ENCODE measurements around the gene SLFN11. TPM values are rescaled to one million over a fixed set of nuclear protein-coding genes. Genes with fewer than 3 reads are reported as not detected.
A peak's percentile ranks its signal among the peaks of the same experiment; 100 is the strongest.
"Not testable (repeated sequence)": the region's sequence is repeated elsewhere in the genome, so short reads cannot be mapped to it uniquely, and the experiment has no call there.

The SLFN11 gene
- total RNA-seq, 3 donors from 2014 or later (not counting 1 experiment from before 2014, with no cell fraction given): 22.9 to 31.8 (median 26.8) TPM

DNA sequence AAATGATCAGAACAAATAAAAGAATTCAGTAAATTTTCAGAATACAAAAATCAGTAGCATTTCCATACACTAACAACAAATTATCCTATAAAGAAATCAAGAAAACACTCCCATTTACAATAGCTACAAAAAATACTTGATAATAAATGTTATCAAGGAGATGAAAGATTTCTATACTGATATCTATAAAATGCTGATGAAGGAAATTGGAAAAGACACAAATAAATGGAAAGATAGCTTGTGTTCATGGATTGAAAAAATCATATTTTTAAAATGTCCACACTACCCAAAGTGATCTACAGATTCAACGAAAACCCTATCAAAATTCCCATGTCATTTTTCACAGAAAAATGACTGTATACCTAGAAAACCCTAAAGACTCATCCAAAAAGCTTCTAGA is 40.8 kb upstream of the SLFN11 start:
- Mint-ChIP-seq H3K4me3 (no peak overlapping the region), H3K9me3 (no peaks in the 10 kb centered on the region), H3K4me1 (peaks cover 13 to 14% of the 10 kb centered on the region in 2 donors), H3K36me3 (peaks cover 46% of the 10 kb centered on the region), H3K27ac (no peak overlapping the region), H3K27me3 (ENCODE audit: low read depth in 2 of 2) (no peaks in the 10 kb centered on the region)
- H3K4me1 ChIP-seq (ENCODE audit: control insufficient read depth, insufficient read depth, low read length): no peaks in the 10 kb centered on the region
- no peaks in the 10 kb centered on the region for H3K27me3 ChIP-seq (ENCODE audit: control insufficient read depth, insufficient read depth, low read length)
- H3K4me3 ChIP-seq (ENCODE audit: low read length): no peak overlapping the region
- 100% methylated on average over 1 of the region's 1 CpG for WGBS (ENCODE audit: insufficient coverage)
- H3K27ac ChIP-seq (ENCODE audit: low read length): no peak overlapping the region
- TF ChIP-seq, protein P1, sequence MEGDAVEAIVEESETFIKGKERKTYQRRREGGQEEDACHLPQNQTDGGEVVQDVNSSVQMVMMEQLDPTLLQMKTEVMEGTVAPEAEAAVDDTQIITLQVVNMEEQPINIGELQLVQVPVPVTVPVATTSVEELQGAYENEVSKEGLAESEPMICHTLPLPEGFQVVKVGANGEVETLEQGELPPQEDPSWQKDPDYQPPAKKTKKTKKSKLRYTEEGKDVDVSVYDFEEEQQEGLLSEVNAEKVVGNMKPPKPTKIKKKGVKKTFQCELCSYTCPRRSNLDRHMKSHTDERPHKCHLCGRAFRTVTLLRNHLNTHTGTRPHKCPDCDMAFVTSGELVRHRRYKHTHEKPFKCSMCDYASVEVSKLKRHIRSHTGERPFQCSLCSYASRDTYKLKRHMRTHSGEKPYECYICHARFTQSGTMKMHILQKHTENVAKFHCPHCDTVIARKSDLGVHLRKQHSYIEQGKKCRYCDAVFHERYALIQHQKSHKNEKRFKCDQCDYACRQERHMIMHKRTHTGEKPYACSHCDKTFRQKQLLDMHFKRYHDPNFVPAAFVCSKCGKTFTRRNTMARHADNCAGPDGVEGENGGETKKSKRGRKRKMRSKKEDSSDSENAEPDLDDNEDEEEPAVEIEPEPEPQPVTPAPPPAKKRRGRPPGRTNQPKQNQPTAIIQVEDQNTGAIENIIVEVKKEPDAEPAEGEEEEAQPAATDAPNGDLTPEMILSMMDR (IDR thresholded peaks at IDR 0.05): no peak
- intact Hi-C loops (cut with micrococcal nuclease): no loop called here
- ATAC-seq (no peak), DNase-seq (no peak)
- H3K36me3 ChIP-seq (ENCODE audit: control insufficient read depth, insufficient read depth, low read length): peaks cover 42% of the 10 kb centered on the region
- no peaks in the 10 kb centered on the region for H3K9me3 ChIP-seq (ENCODE audit: control insufficient read depth, insufficient read depth, low read length)

DNA sequence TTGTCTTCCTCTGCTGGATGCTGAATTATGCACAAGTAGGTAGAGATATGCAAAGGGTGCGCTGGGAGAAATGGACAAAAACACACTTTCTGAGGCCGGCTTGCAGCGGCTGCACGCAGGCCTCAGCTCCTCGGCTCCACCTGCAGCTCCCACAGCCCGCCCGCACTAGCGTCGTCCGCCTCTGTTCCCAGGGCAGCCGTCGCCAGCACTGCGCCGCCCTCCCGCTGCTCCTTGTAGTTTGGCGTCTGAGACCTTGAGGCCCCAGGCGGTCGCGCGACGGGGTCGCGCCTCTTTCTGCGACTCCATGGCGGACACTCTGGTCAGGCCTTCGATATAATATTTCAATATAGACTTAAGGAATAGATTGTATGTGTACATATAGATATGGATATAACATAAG is 34.1 kb upstream of the SLFN11 start:
- H3K4me1 ChIP-seq (ENCODE audit: control insufficient read depth, insufficient read depth, low read length): no peaks in the 10 kb centered on the region
- 95% methylated on average over 23 of the region's 26 CpGs for WGBS (ENCODE audit: insufficient coverage)
- Mint-ChIP-seq H3K9me3 (no peaks in the 10 kb centered on the region), H3K4me1 (no peaks in the 10 kb centered on the region), H3K36me3 (peaks cover 20% of the 10 kb centered on the region), H3K4me3 (no peak overlapping the region), H3K27ac (no peak overlapping the region), H3K27me3 (ENCODE audit: low read depth in 2 of 2) (no peaks in the 10 kb centered on the region)
- peaks cover 40% of the 10 kb centered on the region for H3K36me3 ChIP-seq (ENCODE audit: control insufficient read depth, insufficient read depth, low read length)
- H3K4me3 ChIP-seq (ENCODE audit: low read length): no peak overlapping the region
- no peak for DNase-seq
- H3K27me3 ChIP-seq (ENCODE audit: control insufficient read depth, insufficient read depth, low read length): no peaks in the 10 kb centered on the region
- H3K9me3 ChIP-seq (ENCODE audit: control insufficient read depth, insufficient read depth, low read length): no peaks in the 10 kb centered on the region
- ATAC-seq: no peak
- H3K27ac ChIP-seq (ENCODE audit: low read length): no peak overlapping the region
- intact Hi-C loops (cut with micrococcal nuclease): no loop called here
- TF ChIP-seq, protein P1 (IDR thresholded peaks at IDR 0.05): no peak

DNA sequence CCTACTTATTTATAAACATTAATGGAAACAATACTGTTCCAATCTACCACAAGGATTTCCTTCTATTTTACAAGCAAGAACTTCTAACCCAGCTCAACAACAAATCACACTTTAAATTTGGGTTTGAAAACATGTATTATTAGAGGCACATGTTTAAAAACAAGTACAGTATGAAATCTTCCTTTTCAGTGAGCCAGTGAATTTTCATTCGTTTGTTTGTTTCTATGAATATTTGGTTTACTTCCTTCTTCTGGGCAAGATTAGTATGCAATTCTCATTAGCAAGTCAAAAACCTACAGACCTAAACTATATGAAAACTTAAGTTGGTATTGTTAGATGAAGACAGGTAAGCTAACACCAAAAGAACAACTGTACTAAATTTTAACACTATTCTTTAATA is 33.1 kb upstream of the SLFN11 start:
- Histone ChIP-seq H3K36me3 (ENCODE audit: control insufficient read depth, insufficient read depth, low read length) (peaks cover 32% of the 10 kb centered on the region), H3K4me1 (ENCODE audit: control insufficient read depth, insufficient read depth, low read length) (no peaks in the 10 kb centered on the region), H3K9me3 (ENCODE audit: control insufficient read depth, insufficient read depth, low read length) (no peaks in the 10 kb centered on the region), H3K4me3 (ENCODE audit: low read length) (no peak overlapping the region), H3K27me3 (ENCODE audit: control insufficient read depth, insufficient read depth, low read length) (no peaks in the 10 kb centered on the region), H3K27ac (ENCODE audit: low read length) (no peak overlapping the region)
- no peaks in the 10 kb centered on the region for H3K9me3 Mint-ChIP-seq
- no CpG with 5 or more reads among the region's 1 CpG for WGBS (ENCODE audit: insufficient coverage)
- H3K36me3 Mint-ChIP-seq: peaks cover 16% of the 10 kb centered on the region
- TF ChIP-seq, protein P1 (IDR thresholded peaks at IDR 0.05): no peak
- no peak overlapping the region for H3K27ac Mint-ChIP-seq
- ATAC-seq (no peak), DNase-seq (no peak)
- intact Hi-C loops (cut with micrococcal nuclease): no loop called here
- H3K4me1 Mint-ChIP-seq: no peaks in the 10 kb centered on the region
- no peaks in the 10 kb centered on the region for H3K27me3 Mint-ChIP-seq (ENCODE audit: low read depth in 2 of 2)
- H3K4me3 Mint-ChIP-seq: no peak overlapping the region

DNA sequence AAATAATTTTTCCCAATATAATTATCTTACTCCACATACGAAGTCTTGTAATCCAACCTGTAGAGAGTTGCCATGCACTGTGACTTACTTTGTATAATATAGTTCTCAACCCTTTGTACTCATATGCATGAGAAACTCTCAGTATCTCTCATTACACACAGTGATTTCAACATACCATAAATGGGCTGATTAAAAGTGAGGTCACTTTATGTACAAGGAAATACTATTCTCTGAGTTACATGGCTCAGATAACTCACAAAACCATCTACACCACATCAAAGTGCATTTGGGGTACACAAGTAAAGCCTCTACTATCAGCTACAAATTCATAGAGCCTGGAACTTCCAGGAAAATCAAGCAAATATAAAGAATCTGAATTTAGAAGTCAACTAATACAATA is 30.9 kb upstream of the SLFN11 start:
- no peak overlapping the region for H3K27ac ChIP-seq (ENCODE audit: low read length)
- no peak overlapping the region for H3K4me3 ChIP-seq (ENCODE audit: low read length)
- WGBS (ENCODE audit: insufficient coverage): no CpG with 5 or more reads among the region's 1 CpG
- H3K4me1 Mint-ChIP-seq: no peaks in the 10 kb centered on the region
- H3K36me3 ChIP-seq (ENCODE audit: control insufficient read depth, insufficient read depth, low read length): peaks cover 11% of the 10 kb centered on the region
- H3K9me3 ChIP-seq (ENCODE audit: control insufficient read depth, insufficient read depth, low read length): no peaks in the 10 kb centered on the region
- H3K27ac Mint-ChIP-seq: no peak overlapping the region
- H3K36me3 Mint-ChIP-seq: peaks cover 1% of the 10 kb centered on the region
- intact Hi-C loops (cut with micrococcal nuclease): no loop called here
- TF ChIP-seq, protein P1 (IDR thresholded peaks at IDR 0.05): no peak
- H3K9me3 Mint-ChIP-seq: no peaks in the 10 kb centered on the region
- H3K4me3 Mint-ChIP-seq: no peak overlapping the region
- no peaks in the 10 kb centered on the region for H3K4me1 ChIP-seq (ENCODE audit: control insufficient read depth, insufficient read depth, low read length)
- no peaks in the 10 kb centered on the region for H3K27me3 Mint-ChIP-seq (ENCODE audit: low read depth in 2 of 2)
- no peaks in the 10 kb centered on the region for H3K27me3 ChIP-seq (ENCODE audit: control insufficient read depth, insufficient read depth, low read length)
- ATAC-seq (no peak), DNase-seq (peak in 1 of 2 donors; percentile 6)

DNA sequence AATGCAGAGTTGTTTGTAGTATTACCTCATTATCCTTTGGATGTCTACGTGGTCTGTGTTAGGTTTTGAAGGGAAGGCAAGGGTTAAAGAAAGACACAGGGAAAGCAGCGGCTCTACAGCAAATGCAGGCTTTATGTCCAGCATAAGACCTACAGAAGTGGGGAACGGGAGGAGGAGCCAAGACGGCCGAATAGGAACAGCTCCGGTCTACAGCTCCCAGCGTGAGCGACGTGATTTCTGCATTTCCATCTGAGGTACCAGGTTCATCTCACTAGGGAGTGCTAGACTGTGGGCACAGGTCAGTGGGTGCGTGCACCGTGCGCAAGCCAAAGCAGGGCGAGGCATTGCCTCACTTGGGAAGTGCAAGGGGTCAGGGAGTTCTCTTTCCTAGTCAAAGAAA is 20.4 kb upstream of the SLFN11 start:
- DNase-seq; H3K4me1 Mint-ChIP-seq; H3K4me1 ChIP-seq (ENCODE audit: control insufficient read depth, insufficient read depth, low read length); H3K9me3 ChIP-seq (ENCODE audit: control insufficient read depth, insufficient read depth, low read length); H3K9me3 Mint-ChIP-seq; ATAC-seq; H3K36me3 Mint-ChIP-seq; H3K4me3 Mint-ChIP-seq; H3K27ac Mint-ChIP-seq; intact Hi-C loops (cut with micrococcal nuclease); H3K36me3 ChIP-seq (ENCODE audit: control insufficient read depth, insufficient read depth, low read length); H3K27ac ChIP-seq (ENCODE audit: low read length); H3K27me3 ChIP-seq (ENCODE audit: control insufficient read depth, insufficient read depth, low read length); H3K4me3 ChIP-seq (ENCODE audit: low read length); H3K27me3 Mint-ChIP-seq (ENCODE audit: low read depth in 2 of 2): not testable (repeated sequence)
- 95% methylated on average over 13 of the region's 13 CpGs for whole genome bisulfite sequencing (ENCODE audit: insufficient coverage)
